DMS153 (cell line): ENCODE measurements around the gene UBR7.
"Not testable (repeated sequence)": the region's sequence is repeated elsewhere in the genome, so short reads cannot be mapped to it uniquely, and the experiment has no call there.

ENCODE experiments used
- DNase-seq: peaks from one replicate; lab custom pipeline; 2025; lab: John Stamatoyannopoulos, UW

Gene UBR7

GRCh38 chr14:93195316-93195999, 11.6 kb upstream of the UBR7 start:
- no peak for DNase-seq

- DNase-seq: no peak
These were observed 8.0 kb upstream of the UBR7 start for GRCh38 chr14:93199031-93199430.

- DNase-seq: no peak
These were observed 6.5 kb upstream of the UBR7 start for GRCh38 chr14:93200553-93200952.

GRCh38 chr14:93201155-93201704, 5.8 kb upstream of the UBR7 start:
- no peak for DNase-seq

- DNase-seq: no peak
These were observed 632 bp downstream of the UBR7 start for GRCh38 chr14:93207468-93208308.

GRCh38 chr14:93212432-93212831, 5.4 kb downstream of the UBR7 start:
- no peak for DNase-seq

- DNase-seq: no peak
These were observed 7.5 kb downstream of the UBR7 start for GRCh38 chr14:93214598-93214997.

- peak; percentile 36 for DNase-seq
These were observed 12.2 kb downstream of the UBR7 start for GRCh38 chr14:93219103-93219726.

- no peak for DNase-seq
These were observed 13.5 kb downstream of the UBR7 start for GRCh38 chr14:93220509-93220908.

GRCh38 chr14:93223565-93223964, 16.5 kb downstream of the UBR7 start:
- DNase-seq: no peak

GRCh38 chr14:93228550-93228949, 21.5 kb downstream of the UBR7 start:
- DNase-seq: no peak

- no peak for DNase-seq
These were observed 23.5 kb downstream of the UBR7 start for GRCh38 chr14:93230539-93230938.

GRCh38 chr14:93231129-93231979, 24.3 kb downstream of the UBR7 start:
- no peak for DNase-seq

- no peak for DNase-seq
These were observed 25.1 kb downstream of the UBR7 start for GRCh38 chr14:93232159-93232558.

GRCh38 chr14:93233078-93233477, 26.0 kb downstream of the UBR7 start:
- not testable (repeated sequence) for DNase-seq

GRCh38 chr14:93234798-93235197, 27.7 kb downstream of the UBR7 start:
- no peak for DNase-seq

- DNase-seq: no peak
These were observed 33.0 kb downstream of the UBR7 start for GRCh38 chr14:93239869-93240677.

GRCh38 chr14:93240678-93241000, 33.6 kb downstream of the UBR7 start:
- DNase-seq: no peak

- no peak for DNase-seq
These were observed 38.8 kb downstream of the UBR7 start for GRCh38 chr14:93245764-93246420.

GRCh38 chr14:93246534-93246933, 39.5 kb downstream of the UBR7 start:
- DNase-seq: no peak
